ENCODE measurements around the gene PARS2.

Gene PARS2

GRCh38 chr1:54757833-54758232 is 6.5 kb downstream of the PARS2 start:
- TF ChIP-seq CTCF (IDR thresholded peaks at IDR 0.05; ENCODE audit: low read length, missing control alignments) = no peak
- DNase-seq (ENCODE audit: low read depth) = no peak
- no peak overlapping the region for H3K4me3 ChIP-seq (replicated peaks; ENCODE audit: low read depth, low read length)

GRCh38 chr1:54754486-54755285 is 9.6 kb downstream of the PARS2 start:
- no peak for DNase-seq (ENCODE audit: low read depth)
- no peak overlapping the region for H3K4me3 ChIP-seq (replicated peaks; ENCODE audit: low read depth, low read length)
- no peak for TF ChIP-seq CTCF (IDR thresholded peaks at IDR 0.05; ENCODE audit: low read length, missing control alignments)

GRCh38 chr1:54754045-54754444 is 10.3 kb downstream of the PARS2 start:
- no peak for TF ChIP-seq CTCF (IDR thresholded peaks at IDR 0.05; ENCODE audit: low read length, missing control alignments)
- no peak for DNase-seq (ENCODE audit: low read depth)
- no peak overlapping the region for H3K4me3 ChIP-seq (replicated peaks; ENCODE audit: low read depth, low read length)

- DNase-seq (ENCODE audit: low read depth) = no peak
- no peak overlapping the region for H3K4me3 ChIP-seq (replicated peaks; ENCODE audit: low read depth, low read length)
- TF ChIP-seq CTCF (IDR thresholded peaks at IDR 0.05; ENCODE audit: low read length, missing control alignments) = no peak
Measured at GRCh38 chr1:54751426-54751825, 12.9 kb downstream of the PARS2 start.

GRCh38 chr1:54750596-54750995 is 13.7 kb downstream of the PARS2 start:
- H3K4me3 ChIP-seq (replicated peaks; ENCODE audit: low read depth, low read length) = no peak overlapping the region
- DNase-seq (ENCODE audit: low read depth) = no peak
- TF ChIP-seq CTCF (IDR thresholded peaks at IDR 0.05; ENCODE audit: low read length, missing control alignments) = no peak

GRCh38 chr1:54748094-54748835 is 16.1 kb downstream of the PARS2 start:
- TF ChIP-seq CTCF (IDR thresholded peaks at IDR 0.05; ENCODE audit: low read length, missing control alignments) = no peak
- no peak for DNase-seq (ENCODE audit: low read depth)
- no peak overlapping the region for H3K4me3 ChIP-seq (replicated peaks; ENCODE audit: low read depth, low read length)
